Activated B cell treated with CpG ODN at 0.5 μM for 24 hours (primary cell): ENCODE measurements around the gene RELCH. TPM values are rescaled to one million over a fixed set of nuclear protein-coding genes. Genes with fewer than 3 reads are reported as not detected.

Experiments used
- ATAC-seq: fragments of 200-7000 bp; cut with Tn5 transposase; one replicate; pipeline ENCODE4 v1.10.0; 2021; ENCODE audit warnings: low read depth, mild to moderate bottlenecking, moderate library complexity
- CTCF ChIA-PET: fragments of 350-600 bp; sonication (Branson Sonifier 250); formaldehyde crosslinking; loops from one replicate; lab custom pipeline; 2021; ENCODE audit warnings: antibody characterized with exemption; lab: Charles Lee
- POLR2A ChIA-PET: fragments of 350-600 bp; sonication (Branson Sonifier 250); formaldehyde crosslinking; loops from one replicate; lab custom pipeline; 2021; ENCODE audit warnings: antibody characterized with exemption; lab: Charles Lee
- DNase-seq: peaks from one replicate; pipeline ENCODE4 v3.0.0; 2022
- H3K27ac Mint-ChIP-seq: one replicate; pipeline ENCODE4 v1.8.0; 2020; ENCODE audit warnings: mixed read lengths
- H3K27me3 Mint-ChIP-seq: one replicate; pipeline ENCODE4 v1.8.0; 2021; ENCODE audit warnings: mixed read lengths
- H3K36me3 Mint-ChIP-seq: one replicate; pipeline ENCODE4 v1.8.0; 2021; ENCODE audit warnings: low read depth, mixed read lengths
- H3K4me1 Mint-ChIP-seq: one replicate; pipeline ENCODE4 v1.8.0; 2021; ENCODE audit warnings: mixed read lengths
- H3K4me3 Mint-ChIP-seq: one replicate; pipeline ENCODE4 v1.8.0; 2020; ENCODE audit warnings: mild to moderate bottlenecking, mixed read lengths
- H3K9me3 Mint-ChIP-seq: one replicate; pipeline ENCODE4 v1.8.0; 2020; ENCODE audit warnings: mixed read lengths
- intact Hi-C: fragments of 100-400 bp; cut with micrococcal nuclease; formaldehyde crosslinking; loops from one replicate; pipeline ENCODE4 v1.15.1; 2024
- total RNA-seq: library from RNA; stranded (reverse); gene quantifications from 2 replicates; pipeline ENCODE4 v1.2.3, GENCODE V29; 2022
- TF ChIP-seq, protein P1 (sequence below): fragments of 200-600 bp; IDR thresholded peaks from one replicate; pipeline ENCODE4 v1.8.0; 2022; ENCODE audit warnings: antibody characterized with exemption, mild to moderate bottlenecking

The RELCH gene
- 45.4 and 59.0 TPM in 2 replicates for total RNA-seq

DNA sequence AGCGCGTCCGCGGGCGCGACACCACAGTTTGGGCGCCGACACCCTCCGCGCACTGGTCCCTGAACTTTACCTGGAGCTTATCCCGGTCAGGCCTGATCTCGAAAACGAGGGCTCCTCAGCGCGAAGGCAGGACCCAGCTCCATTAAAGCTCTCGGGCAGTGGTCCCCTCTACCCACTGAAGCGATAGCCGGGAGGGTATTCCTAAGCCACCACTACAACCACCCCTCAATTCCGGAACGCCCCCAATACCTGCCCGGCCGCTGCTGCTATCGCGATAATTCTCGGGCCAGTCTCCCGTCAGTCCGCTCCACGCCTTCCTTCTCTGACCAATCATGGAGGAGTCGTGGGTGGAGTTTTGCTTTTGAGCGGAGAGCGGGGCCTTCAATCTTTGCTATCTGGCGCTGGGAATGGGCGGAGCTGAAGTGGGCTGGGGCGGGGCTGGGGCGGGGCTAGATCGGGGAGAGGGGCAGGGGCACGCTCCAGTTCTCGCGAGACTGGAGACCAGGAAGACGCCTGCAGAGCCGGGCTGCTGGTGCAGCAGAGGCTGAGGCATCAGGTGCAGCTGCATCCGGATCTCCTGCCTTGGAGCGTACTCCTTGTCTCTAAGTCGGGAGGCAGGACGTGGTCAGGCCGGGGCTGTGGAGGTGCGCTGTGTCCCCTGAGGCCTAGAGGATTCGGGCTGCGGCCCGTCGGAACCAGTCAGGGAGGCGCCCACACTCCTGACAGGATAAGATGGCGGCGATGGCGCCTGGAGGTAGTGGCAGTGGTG lies at the start of gene RELCH, which contains the start of gene PIGN:
TSS of gene RELCH (plus strand) at position 482 of the 769 bp plus-strand sequence. CDS start at position 733, 251 bp downstream.
TSS of gene PIGN (minus strand) at position 283 of the 769 bp plus-strand sequence. CDS start 25,703 bp downstream, outside the sequence.
- H3K36me3 Mint-ChIP-seq = peaks cover 27% of the 10 kb centered on the region
- intact Hi-C loops = loop anchor here (1.0 to 2.0 kb wide), 11 partner anchors 101 to 1235 kb away; partner anchors contain the start of genes KDSR, PHLPP1, VPS4B and ZCCHC2
- DNase-seq (peak; percentile 73), ATAC-seq (peak; percentile 94)
- no peaks in the 10 kb centered on the region for H3K9me3 Mint-ChIP-seq
- no peaks in the 10 kb centered on the region for H3K27me3 Mint-ChIP-seq
- peak within 1 kb of the TSS; percentile 98 for H3K4me3 Mint-ChIP-seq
- ChIA-PET CTCF (interaction anchor here (0.7 to 9.5 kb wide), 2 partner anchors 10 to 62 kb away, joined by 3 to 93 read pairs; no protein-coding TSS in a partner anchor), POLR2A (interaction anchor here (0.6 to 2.0 kb wide), 14 partner anchors 11 to 1235 kb away, joined by 3 to 10 read pairs (median 4); partner anchors contain the start of gene VPS4B)
- H3K4me1 Mint-ChIP-seq = peaks cover 58% of the 10 kb centered on the region
- TF ChIP-seq, protein P1, sequence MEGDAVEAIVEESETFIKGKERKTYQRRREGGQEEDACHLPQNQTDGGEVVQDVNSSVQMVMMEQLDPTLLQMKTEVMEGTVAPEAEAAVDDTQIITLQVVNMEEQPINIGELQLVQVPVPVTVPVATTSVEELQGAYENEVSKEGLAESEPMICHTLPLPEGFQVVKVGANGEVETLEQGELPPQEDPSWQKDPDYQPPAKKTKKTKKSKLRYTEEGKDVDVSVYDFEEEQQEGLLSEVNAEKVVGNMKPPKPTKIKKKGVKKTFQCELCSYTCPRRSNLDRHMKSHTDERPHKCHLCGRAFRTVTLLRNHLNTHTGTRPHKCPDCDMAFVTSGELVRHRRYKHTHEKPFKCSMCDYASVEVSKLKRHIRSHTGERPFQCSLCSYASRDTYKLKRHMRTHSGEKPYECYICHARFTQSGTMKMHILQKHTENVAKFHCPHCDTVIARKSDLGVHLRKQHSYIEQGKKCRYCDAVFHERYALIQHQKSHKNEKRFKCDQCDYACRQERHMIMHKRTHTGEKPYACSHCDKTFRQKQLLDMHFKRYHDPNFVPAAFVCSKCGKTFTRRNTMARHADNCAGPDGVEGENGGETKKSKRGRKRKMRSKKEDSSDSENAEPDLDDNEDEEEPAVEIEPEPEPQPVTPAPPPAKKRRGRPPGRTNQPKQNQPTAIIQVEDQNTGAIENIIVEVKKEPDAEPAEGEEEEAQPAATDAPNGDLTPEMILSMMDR = no peak
- peak within 1 kb of the TSS; percentile 95 for H3K27ac Mint-ChIP-seq

DNA sequence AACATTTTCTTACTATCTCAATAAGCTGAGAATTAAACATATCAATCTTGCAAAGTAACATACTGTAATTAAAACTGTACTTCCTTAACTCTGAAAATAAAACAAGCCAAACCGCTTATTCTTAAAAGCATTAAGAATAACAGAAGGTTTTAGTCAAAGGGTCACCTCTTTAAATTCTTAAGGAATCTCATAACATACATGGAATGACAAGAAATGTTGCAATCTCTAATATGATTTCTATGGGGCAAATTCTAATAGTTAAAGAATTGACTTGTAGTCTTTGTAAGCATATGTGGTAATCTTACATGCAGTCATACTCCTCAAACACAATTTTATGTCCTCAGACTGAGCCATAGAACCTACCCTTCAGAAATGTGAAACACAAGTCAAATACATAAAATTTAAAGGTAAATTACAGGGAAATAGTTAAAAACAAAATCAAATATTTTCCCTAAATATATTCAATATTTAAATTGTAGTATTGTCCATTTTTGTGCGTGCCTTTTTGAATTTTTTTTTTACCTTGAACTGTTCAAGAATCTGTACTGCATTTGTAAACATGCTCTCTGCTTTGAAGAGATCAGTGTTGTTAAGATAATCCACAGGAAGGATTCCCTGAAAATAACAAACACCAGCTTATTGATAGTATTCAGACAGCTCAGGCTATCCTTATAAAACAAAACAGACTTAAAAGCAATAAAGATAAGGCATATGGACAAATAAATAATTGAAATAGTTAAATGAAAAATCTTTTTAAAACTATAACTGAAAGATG lies 48.4 kb upstream of the RELCH start:
- intact Hi-C loops = no loop called here
- TF ChIP-seq, protein P1 = no peak
- H3K4me3 Mint-ChIP-seq = no peak overlapping the region
- no peak overlapping the region for H3K27ac Mint-ChIP-seq
- POLR2A ChIA-PET = no interaction called here
- DNase-seq = no peak
- H3K9me3 Mint-ChIP-seq = no peaks in the 10 kb centered on the region
- ATAC-seq = no peak
- no peaks in the 10 kb centered on the region for H3K27me3 Mint-ChIP-seq
- H3K36me3 Mint-ChIP-seq = peaks cover 48% of the 10 kb centered on the region
- CTCF ChIA-PET = no interaction called here
- H3K4me1 Mint-ChIP-seq = no peaks in the 10 kb centered on the region

GRCh38 chr18:62140259-62140658 lies 46.8 kb upstream of the RELCH start:
- no peaks in the 10 kb centered on the region for H3K9me3 Mint-ChIP-seq
- H3K36me3 Mint-ChIP-seq = peaks cover 54% of the 10 kb centered on the region
- no peak overlapping the region for H3K4me3 Mint-ChIP-seq
- POLR2A ChIA-PET = no interaction called here
- H3K4me1 Mint-ChIP-seq = no peaks in the 10 kb centered on the region
- ATAC-seq (no peak), DNase-seq (no peak)
- TF ChIP-seq, protein P1 = no peak
- H3K27me3 Mint-ChIP-seq = no peaks in the 10 kb centered on the region
- CTCF ChIA-PET = no interaction called here
- intact Hi-C loops = no loop called here
- H3K27ac Mint-ChIP-seq = no peak overlapping the region

DNA sequence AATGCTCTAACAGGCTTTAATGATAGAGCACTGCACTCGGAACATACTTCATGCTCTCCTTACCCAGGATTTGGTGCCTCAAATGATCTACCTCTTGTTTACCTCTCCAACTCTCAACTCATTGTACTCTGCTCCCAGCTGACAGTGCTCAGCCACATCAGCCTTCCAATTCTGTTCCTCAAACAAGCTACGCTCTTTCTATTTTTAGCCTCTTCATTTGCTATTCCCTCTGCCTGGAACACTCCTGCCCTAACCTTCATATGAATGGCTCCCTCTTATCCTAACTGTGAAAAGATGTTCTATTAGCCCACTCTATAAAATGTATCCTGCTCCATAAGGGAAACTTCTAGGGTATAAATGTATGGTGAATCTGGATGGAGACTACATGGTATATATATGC lies 42.7 kb upstream of the RELCH start:
- Mint-ChIP-seq H3K4me3 (no peak overlapping the region), H3K4me1 (no peaks in the 10 kb centered on the region), H3K9me3 (no peaks in the 10 kb centered on the region), H3K36me3 (peaks cover 44% of the 10 kb centered on the region), H3K27me3 (no peaks in the 10 kb centered on the region), H3K27ac (no peak overlapping the region)
- CTCF ChIA-PET = interaction anchor here (2.3 kb wide), 1 partner anchor 12 kb away, joined by 10 read pairs; no protein-coding TSS in a partner anchor
- intact Hi-C loops = no loop called here
- DNase-seq = no peak
- ATAC-seq = no peak
- POLR2A ChIA-PET = no interaction called here
- TF ChIP-seq, protein P1 = no peak
